NCI-H748 (cell line): ENCODE measurements around the gene OR52M1.

ENCODE experiments used
- DNase-seq: peaks from one replicate; lab custom pipeline; 2025; ENCODE audit not compliant: unreplicated experiment; lab: John Stamatoyannopoulos, UW

Gene OR52M1

GRCh38 chr11:4565371-4565770 is 20.4 kb downstream of the OR52M1 start:
- no peak for DNase-seq

GRCh38 chr11:4569075-4569474 is 24.1 kb downstream of the OR52M1 start:
- DNase-seq = no peak

DNA sequence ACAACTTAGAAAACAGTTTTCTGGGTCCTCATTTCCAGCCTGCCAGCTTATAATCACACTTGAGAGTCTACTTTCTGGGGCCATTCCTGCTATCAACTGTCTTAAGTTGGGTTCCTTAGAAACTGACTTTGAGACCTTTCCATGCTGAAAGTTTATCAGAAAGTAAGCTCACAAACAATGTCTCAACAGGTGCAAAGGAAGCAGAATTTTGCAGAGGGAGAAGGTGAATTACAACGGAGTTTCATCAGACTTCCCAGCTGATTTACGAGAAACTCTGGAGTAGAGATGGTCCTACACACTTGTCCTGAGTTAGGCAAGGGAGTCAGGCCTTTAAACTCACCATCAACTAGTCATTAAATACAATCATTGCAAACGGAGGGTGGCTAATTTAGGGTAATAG is 31.9 kb downstream of the OR52M1 start:
- no peak for DNase-seq

GRCh38 chr11:4577761-4578160 is 32.8 kb downstream of the OR52M1 start:
- peak; percentile 73 for DNase-seq

GRCh38 chr11:4578624-4579023 is 33.6 kb downstream of the OR52M1 start:
- DNase-seq = no peak

- DNase-seq = no peak
These were observed 35.1 kb downstream of the OR52M1 start for GRCh38 chr11:4580124-4580523.

- no peak for DNase-seq
These were observed 36.5 kb downstream of the OR52M1 start, which contains the start of gene OR52I2 for GRCh38 chr11:4581443-4581842. OR52I2 (plus strand) TSS chr11:4581743.

DNA sequence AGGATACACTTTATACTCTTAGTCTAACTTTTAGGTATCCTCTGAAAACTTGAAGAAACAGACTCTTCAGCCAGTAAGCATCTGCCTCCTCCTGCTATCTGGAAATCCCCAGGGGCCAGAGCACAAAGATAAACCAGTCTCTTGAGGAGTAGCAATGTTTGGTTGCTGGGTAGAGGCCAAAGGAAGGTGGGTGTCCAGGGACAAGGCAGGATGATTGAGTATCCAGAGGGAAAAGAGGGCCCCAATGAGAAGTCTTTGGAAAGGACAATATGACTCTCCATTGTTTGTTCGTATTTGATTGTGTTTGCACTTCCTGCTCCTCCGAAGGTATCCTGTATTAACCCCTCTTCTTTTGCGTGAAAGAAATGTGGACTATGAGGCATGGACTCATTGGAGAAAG is 44.0 kb downstream of the OR52M1 start:
- peak; percentile 14 for DNase-seq

DNA sequence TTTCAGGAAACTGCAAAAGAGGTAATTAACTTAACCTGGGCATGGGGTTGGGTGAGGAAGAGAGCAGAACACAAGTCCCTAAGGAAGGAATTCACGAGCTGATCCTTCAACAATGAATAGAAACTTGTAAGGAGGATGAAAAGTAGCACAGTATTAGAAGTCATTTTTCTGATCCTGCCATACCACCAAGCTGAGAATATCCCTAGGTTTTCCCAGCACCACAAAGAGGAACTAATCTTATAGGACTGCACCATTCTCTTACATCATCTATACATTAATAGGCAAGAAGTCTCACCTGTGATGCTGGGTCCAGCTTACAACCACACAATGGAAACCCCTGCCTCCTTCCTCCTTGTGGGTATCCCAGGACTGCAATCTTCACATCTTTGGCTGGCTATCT is 48.7 kb downstream of the OR52M1 start, which contains the start of gene OR52I1:
Gene OR52I1, plus strand, starts transcription at position 301 of the 400 bp plus-strand sequence. Its CDS starts 0 bp downstream, at position 301.
- DNase-seq = no peak
